Activated T-cell treated with anti-CD3 and anti-CD28 coated beads for 24 hours (primary cell): ENCODE measurements around the gene SMAD1.
"Not testable (repeated sequence)": the region's sequence is repeated elsewhere in the genome, so short reads cannot be mapped to it uniquely, and the experiment has no call there.

Experiments
- DNase-seq: peaks from one replicate; pipeline ENCODE4 v3.0.0-alpha.2; 2020; ENCODE audit warnings: low read depth

SMAD1 gene

DNA sequence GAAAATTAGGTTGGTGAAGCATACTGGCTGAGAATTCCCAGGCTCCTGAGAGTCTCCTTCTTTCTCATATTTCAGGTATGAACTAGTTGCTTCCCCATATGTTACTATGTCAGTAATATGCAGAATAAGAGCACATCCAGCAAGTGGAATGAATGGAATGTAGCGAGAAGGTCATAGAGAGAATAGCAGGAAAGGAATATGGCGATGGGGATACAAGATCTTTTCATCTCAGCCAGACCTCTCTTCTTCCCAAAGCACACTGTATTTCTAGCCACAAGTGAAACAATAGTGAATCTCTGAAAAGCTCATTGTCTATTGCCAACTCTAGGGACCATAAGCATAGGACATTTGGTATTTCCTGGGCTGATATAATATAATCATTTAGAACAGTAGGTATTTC lies 82.9 kb downstream of the SMAD1 start:
- no peak for DNase-seq

DNA sequence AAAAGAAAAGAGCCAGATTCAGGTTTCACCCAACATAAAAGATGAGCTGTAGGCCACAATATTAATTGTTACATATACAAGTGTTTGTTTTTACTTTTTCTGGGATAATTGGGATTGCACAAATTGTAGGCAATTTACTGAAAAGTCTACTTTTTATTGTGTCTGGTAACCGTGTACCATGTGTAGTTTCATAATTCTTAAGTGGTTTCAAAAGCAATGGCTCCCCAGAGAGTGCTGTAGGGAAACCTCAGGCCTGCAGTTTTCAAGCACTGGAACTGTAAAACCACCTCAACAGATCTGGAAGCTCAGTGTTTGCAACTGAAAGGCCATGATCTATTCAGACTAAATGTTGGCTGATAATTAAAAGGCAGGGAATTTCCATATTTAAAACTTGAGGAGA lies 83.7 kb downstream of the SMAD1 start:
- no peak for DNase-seq

DNA sequence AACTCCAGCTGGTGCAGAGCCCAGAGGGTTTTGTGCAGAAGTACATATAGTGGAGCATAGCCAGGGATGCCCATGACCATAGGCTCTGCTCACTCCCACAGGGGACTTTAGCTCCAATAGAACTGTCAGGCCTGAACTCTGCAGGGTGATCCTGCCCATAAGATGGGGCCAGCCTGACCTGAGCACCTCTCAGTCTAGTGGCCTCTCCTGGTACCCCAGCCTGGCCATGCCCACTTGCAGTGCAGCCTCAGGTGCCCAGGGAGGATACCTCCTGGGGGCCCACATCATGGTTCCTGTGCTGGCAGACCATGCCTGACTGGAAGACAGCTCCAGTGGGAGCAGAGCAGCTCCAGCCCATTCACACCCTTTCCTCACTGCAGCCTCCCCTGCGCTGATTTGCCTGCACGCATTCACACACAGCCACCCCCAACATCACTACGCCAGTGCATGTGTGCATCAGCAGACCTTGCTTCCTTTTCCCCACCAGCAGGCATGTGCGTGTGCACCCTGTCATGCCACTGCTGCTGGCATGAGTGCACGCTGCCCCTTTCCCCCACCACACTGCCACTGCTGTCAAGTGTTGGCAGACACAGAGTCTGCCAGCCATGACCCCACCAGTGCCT lies 84.5 kb downstream of the SMAD1 start:
- no peak for DNase-seq

DNA sequence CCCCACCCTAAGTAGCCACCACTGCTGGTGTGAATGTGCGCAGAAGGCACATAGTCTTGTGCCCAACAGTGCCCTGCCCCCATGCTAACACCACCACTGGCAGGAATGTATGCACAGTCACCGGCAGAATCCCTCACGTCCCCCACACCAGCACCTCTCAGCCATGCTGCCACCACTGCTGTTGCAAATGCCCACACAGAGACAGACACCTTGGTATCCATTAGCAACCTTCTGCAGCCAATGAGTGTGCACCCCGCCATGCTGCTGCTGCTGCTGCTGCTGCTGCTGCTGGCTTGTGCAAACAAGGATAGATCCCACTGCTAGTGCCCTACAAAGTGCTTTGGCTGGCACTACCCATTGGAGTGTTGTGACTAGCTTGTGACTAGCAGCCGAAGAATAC lies 85.1 kb downstream of the SMAD1 start:
- DNase-seq = no peak

DNA sequence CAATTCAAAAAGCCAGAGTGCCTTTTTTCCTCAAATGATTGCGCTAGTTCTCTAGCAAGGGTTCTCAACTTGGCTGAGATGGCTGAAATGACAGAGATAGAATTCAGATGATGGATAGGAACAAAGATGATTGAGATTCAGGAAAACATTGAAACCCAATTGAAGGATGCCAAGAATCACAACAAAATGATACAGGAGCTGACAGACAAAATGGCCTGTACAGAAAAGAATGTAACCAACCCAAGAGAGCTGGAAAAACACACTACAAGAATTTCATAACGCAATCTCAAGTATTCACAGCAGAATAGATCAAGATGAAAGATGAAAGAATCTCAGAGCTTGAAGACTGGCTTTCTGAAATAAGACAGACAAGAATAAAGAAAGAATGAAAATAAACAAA lies 85.9 kb downstream of the SMAD1 start:
- DNase-seq = no peak

DNA sequence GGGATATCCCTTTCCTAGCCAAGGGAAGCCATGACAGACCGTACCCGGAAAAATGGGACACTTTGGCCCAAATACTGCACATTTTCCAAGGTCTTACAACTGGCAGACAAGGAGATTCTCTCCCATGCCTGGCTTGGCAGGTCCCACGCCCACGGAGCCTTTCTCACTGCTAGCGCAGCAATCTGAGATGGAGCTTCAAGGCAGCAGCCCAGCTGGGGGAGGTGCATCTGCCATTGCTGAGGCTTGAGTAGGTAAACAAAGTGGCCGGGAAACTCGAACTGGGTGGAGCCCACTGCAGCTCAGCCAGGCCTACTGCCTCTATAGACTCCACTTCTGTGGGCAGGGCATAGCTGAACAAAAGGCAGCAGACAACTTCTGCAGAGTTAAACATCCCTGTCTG lies 92.9 kb downstream of the SMAD1 start:
- not testable (repeated sequence) for DNase-seq

DNA sequence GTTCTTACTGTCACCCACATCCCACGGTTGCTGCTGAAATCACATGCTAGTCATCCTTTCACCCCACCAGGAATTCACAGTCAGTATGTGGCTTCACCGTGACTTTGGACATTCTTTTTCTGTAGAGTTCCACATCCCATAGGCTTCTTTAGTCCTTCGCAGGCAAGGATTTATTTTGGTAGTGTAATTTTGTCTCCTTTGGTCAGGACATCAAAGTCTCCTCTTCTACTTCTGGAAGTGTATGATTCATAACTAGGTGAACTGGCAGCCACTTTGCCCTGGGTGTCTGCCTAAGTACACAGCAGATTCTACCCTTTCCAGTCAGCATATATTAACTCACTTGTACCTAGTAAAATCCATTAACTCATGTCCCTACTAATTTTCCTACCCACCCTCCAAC lies 99.3 kb downstream of the SMAD1 start:
- DNase-seq = no peak

DNA sequence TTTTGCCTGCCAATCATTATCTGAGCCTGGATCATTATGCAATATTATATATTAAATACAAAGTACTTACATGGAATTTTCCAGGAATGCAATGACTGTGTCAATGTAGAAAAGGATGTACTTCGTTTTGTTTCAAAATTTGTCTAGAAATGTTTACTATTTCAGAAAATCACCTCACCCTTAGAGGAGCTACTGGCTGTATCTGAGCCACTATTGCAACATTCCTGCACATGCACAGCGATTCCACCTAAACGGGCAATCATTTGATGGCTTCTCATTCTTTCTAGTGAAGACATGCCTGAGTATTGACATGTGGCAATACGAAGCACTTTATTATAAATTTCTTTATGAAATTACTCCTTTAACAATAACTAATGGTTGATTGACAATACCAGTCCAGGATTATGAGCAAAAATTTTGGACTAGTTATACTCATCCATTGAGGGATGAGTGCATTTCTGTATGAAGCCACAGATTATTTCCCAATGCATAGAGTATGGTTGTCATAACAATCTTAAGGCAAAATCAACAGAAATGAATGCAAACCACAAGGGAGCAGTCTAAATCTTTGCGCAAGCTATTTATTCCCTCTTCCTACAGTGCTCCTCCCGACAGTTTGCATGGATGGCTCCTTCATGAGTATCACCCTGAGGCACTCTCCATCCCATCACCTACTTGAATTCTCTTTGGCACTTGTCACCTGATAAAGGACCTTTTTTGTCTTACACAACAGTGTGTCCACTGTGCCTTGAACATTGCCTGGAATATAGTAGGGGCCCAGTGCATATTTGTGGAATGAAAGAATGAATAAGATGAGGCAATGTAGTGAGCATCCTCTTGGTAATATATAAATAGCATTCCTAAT lies 101.8 kb downstream of the SMAD1 start:
- no peak for DNase-seq

DNA sequence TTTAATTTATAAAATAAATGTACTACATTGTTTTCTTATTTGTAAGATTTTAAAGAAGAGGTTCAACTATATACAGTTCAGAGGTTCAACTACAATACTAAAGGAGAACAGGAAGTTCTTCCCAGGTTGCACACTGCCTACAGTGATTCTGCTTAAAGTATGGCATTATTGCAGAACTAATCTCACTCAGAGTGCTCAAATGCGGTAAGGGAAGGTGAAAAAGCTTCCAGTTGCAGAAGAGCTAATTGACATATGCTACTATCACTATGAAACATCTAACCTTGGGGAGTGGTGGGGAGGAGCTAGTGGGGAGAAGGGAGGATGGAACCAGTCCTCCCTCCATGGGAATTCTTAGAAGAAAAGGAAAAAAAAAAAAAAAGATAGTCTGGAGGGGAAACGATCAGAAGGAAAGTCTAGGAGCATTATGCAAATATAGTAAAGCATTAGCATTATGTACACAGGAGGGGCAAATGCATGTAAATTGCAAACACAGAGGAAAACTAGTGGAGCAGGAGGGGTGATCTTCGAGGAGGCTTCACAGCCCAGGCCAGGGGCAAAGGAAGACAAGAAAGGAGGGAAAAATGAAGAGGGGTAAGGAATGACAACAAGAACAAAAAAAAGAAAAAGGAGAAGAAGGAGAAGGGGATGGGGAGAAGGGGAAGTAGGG lies 105.6 kb downstream of the SMAD1 start:
- DNase-seq = no peak

DNA sequence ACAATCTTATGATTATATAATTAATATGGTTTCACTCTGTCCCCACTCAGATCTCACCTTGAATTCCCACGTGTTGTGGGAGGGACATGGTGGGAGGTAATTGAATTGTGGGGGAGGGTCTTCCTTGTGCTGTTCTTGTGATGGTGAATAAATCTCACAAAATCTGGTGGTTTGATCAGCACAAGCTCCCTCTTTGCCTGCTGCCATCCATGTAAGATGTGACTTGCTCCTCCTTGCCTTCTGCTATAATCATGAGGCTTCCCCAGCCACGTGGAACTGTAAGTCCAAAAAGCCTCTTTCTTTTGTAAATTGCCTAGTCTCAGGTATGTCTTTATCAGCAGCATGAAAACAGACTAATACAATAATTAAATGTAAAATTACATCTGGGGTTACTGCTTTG lies 107.7 kb downstream of the SMAD1 start:
- DNase-seq = not testable (repeated sequence)

DNA sequence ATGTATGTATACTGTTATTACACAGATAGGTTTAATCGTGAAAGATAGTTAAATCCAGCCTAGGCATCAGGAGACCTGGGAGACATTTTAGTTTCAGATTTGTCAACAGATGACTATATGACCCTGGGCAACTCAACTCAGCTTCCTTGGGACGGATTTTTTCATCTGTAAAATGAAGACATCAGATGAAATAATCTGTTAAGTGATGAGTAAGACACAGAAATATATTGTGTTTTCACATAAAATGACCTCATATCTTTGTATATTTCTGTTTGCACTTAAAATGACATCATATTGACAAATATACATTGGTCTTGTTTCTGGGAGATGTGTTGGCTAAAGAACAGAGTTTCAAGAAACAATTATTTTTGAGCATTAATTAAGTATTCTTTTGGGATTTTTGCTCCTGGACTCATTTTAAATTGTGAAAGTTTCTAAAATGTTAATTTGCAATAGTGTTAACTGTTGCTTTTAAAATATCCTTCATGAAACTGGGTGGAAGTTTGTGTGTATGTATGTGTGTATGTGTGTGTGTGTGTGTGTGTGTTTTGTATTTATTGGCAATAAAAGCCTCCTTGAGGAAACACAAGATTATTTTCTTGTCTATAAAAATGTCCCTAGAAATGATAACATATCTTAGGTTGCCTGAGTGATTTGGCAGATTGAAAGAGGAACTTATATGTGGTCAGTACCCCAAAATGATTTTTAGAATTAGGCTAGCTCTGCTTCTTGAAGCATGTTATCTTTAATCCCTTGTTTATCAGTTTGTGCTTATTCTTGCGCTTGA lies 108.5 kb downstream of the SMAD1 start:
- DNase-seq = no peak

DNA sequence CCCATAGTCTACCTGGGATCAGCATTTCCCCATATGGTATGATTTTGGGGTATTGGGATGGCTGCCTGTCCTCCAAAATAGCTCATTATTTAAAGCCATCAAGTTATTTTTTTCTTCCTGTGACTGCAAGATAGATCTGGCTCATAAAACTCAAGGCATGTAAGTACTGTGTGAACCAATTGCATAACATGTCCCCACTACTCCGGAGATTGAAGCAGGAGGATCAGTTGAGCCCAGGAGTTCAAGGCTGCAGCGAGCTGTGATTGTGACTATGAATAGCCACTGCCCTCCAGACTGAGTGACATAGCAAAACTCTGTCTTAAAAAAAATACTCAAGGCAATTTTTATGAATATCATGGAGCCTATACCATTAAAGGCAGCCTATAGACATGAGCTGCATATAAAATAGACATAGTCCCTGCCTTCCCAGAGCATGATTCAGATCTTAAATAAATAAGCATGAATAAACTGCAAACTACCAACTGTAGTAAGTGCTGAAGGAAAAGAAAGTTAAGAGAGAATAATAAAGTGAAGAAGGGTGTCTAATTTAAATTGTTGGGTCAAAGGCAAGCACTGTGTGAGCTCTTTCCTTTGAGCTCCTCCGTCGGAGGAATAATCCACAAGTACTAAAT lies 120.6 kb downstream of the SMAD1 start:
- DNase-seq = no peak

DNA sequence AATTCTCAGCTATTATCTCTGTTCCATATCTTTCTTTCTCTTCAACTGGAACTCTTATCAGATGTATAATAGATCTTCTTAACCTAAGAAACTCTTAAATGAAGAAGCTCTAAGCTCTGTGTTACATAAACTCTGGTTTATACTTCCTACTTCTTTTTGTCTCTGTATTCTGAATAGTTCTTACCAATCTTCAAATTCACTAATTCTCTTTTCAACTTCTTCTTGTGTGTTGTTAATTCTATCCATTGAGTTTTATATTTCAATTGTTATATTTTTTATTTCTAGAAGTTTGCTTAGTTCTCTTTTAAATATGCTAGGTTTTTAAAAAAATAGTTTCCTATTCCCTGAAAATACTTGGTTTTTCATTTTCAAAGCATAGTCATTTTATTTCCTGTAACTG lies 124.3 kb downstream of the SMAD1 start:
- DNase-seq = no peak
